GM18505 (cell line): Measurements from ENCODE around the gene KNCN.

ENCODE experiments used
- ATAC-seq: cut with Tn5 transposase; IDR thresholded peaks from one replicate; pipeline ENCODE4 v1.9.1; 2021; ENCODE audit not compliant: unreplicated experiment
- POLR2A ChIP-seq: IDR thresholded peaks from 4 replicates; pipeline ENCODE4 v1.6.1; 2011; ENCODE audit warnings: borderline replicate concordance; ENCODE audit not compliant: insufficient read depth, insufficient read length; ENCODE audit errors: extremely low read depth

Gene KNCN

GRCh38 chr1:46545784-46546183, 5.7 kb downstream of the KNCN start:
- no peak for TF ChIP-seq POLR2A
- no peak for ATAC-seq

- TF ChIP-seq POLR2A = no peak
- no peak for ATAC-seq
Measured at GRCh38 chr1:46544561-46545240, 6.7 kb downstream of the KNCN start.

- no peak for ATAC-seq
- TF ChIP-seq POLR2A = no peak
Measured at GRCh38 chr1:46543761-46544560, 7.5 kb downstream of the KNCN start.

GRCh38 chr1:46543382-46543760, 8.1 kb downstream of the KNCN start:
- no peak for ATAC-seq
- TF ChIP-seq POLR2A = no peak

- no peak for TF ChIP-seq POLR2A
- no peak for ATAC-seq
Measured at GRCh38 chr1:46539972-46540371, 11.5 kb downstream of the KNCN start.

GRCh38 chr1:46538147-46538546, 13.3 kb downstream of the KNCN start:
- ATAC-seq = no peak

GRCh38 chr1:46537651-46538050, 13.8 kb downstream of the KNCN start:
- TF ChIP-seq POLR2A = no peak
- no peak for ATAC-seq

More at GRCh38 chr1:46538147-46538546, 13.3 kb downstream of the KNCN start:
- no peak for TF ChIP-seq POLR2A

GRCh38 chr1:46536527-46536926, 14.9 kb downstream of the KNCN start:
- no peak for ATAC-seq
- no peak for TF ChIP-seq POLR2A

GRCh38 chr1:46535063-46535462, 16.4 kb downstream of the KNCN start:
- no peak for ATAC-seq
- TF ChIP-seq POLR2A = no peak

GRCh38 chr1:46533179-46533864, 18.1 kb downstream of the KNCN start:
- no peak for TF ChIP-seq POLR2A
- ATAC-seq = peak; percentile 48

- peak; percentile 49 for ATAC-seq
- no peak for TF ChIP-seq POLR2A
Measured at GRCh38 chr1:46532498-46533178, 18.8 kb downstream of the KNCN start.

- no peak for TF ChIP-seq POLR2A
- no peak for ATAC-seq
Measured at GRCh38 chr1:46532095-46532494, 19.4 kb downstream of the KNCN start.

- ATAC-seq = no peak
- no peak for TF ChIP-seq POLR2A
Measured at GRCh38 chr1:46530791-46531409, 20.5 kb downstream of the KNCN start.
